ENCODE results near the gene PSENEN.

The PSENEN gene

DNA sequence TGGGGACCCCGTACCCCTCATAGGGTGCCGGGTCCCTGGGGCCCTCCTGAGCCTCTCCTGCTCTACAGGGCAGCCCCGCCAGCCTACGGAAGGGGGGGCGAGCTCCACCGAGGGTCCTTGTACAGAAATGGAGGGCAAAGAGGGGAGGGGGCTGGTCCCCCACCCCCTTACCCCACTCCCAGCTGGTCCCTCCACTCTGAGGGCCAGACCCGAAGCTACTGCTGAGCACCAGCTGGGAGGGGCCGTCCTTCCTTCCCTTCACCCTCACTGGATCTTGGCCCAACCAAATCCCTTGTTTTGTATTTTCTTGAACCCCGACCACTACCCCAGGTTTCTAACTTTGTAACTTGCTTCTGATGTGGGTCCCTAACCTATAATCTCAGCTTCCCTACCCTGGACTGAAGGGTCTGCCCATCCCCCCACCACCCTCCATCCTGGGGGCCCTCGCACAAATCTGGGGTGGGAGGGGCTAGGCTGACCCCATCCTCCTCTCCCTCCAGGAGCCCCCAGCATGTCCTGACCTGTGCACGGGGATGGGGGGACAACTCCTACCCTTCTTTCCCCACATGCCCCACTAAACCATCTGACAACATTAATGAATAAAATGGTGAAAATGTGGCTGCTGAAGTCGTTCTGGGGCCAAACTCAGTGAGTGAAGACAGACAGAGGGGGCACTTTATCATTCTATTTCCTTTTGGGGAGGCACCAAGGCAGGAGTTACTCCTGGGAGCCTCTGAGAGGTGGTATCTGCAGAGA lies 42.9 kb downstream of the PSENEN start:
- TF ChIP-seq, protein P1, sequence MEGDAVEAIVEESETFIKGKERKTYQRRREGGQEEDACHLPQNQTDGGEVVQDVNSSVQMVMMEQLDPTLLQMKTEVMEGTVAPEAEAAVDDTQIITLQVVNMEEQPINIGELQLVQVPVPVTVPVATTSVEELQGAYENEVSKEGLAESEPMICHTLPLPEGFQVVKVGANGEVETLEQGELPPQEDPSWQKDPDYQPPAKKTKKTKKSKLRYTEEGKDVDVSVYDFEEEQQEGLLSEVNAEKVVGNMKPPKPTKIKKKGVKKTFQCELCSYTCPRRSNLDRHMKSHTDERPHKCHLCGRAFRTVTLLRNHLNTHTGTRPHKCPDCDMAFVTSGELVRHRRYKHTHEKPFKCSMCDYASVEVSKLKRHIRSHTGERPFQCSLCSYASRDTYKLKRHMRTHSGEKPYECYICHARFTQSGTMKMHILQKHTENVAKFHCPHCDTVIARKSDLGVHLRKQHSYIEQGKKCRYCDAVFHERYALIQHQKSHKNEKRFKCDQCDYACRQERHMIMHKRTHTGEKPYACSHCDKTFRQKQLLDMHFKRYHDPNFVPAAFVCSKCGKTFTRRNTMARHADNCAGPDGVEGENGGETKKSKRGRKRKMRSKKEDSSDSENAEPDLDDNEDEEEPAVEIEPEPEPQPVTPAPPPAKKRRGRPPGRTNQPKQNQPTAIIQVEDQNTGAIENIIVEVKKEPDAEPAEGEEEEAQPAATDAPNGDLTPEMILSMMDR (IDR thresholded peaks at IDR 0.05; ENCODE audit: insufficient read depth, low read length, poor library complexity, severe bottlenecking), result no peak
- Histone ChIP-seq H3K27me3 (replicated peaks; ENCODE audit: control insufficient read depth, insufficient read depth, low read length) (no peaks in the 10 kb centered on the region), H3K4me3 (replicated peaks; ENCODE audit: low read depth, low read length) (no peak overlapping the region), H3K36me3 (ENCODE audit: control insufficient read depth, insufficient read depth, low read length) (no peaks in the 10 kb centered on the region)
- DNase-seq (ENCODE audit: extremely low read depth, insufficient read length), result no peak

DNA sequence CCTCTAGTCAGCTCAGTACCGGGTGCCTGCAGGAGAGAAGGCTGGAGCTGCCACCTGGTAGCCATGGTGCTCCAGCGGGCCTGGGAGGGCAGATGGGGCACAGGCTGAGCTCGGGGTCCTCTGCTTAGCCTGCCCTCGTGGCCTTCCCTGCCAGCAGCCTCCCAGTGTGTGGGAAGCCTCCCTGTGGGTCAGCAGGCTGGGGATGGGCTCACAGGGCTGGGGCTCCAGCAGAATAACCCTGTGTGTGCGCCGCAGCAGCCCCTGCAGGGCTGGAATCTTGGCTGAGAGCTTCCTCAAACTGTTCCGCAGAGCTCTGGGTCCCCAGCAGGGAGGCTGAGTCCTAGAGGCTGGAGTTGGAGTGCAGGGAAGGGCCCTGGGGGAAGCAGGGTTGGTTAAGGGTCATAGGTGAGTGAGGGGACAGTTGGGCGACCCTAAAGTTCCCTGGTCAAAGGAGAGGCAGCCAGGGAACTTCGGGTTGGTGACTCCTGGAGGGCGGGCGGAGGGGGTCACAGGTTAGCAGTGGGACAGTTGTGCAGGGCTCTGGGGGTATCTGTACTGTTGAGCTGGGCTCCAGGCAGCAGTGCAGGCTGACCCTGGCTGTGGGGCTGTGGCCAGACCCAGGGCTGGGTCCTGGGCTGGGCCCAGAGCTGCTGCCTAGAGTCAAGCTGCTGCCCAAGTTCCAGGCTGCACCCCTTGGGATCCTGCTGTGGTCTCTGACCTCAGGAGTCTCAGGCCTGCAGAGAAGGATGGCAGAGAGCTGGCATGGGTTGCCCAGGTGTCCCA lies 43.9 kb downstream of the PSENEN start:
- Histone ChIP-seq H3K4me3 (replicated peaks; ENCODE audit: low read depth, low read length) (no peak overlapping the region), H3K36me3 (ENCODE audit: control insufficient read depth, insufficient read depth, low read length) (no peaks in the 10 kb centered on the region), H3K27me3 (replicated peaks; ENCODE audit: control insufficient read depth, insufficient read depth, low read length) (no peaks in the 10 kb centered on the region)
- DNase-seq (ENCODE audit: extremely low read depth, insufficient read length), result no peak
- TF ChIP-seq, protein P1 (IDR thresholded peaks at IDR 0.05; ENCODE audit: insufficient read depth, low read length, poor library complexity, severe bottlenecking), result no peak

DNA sequence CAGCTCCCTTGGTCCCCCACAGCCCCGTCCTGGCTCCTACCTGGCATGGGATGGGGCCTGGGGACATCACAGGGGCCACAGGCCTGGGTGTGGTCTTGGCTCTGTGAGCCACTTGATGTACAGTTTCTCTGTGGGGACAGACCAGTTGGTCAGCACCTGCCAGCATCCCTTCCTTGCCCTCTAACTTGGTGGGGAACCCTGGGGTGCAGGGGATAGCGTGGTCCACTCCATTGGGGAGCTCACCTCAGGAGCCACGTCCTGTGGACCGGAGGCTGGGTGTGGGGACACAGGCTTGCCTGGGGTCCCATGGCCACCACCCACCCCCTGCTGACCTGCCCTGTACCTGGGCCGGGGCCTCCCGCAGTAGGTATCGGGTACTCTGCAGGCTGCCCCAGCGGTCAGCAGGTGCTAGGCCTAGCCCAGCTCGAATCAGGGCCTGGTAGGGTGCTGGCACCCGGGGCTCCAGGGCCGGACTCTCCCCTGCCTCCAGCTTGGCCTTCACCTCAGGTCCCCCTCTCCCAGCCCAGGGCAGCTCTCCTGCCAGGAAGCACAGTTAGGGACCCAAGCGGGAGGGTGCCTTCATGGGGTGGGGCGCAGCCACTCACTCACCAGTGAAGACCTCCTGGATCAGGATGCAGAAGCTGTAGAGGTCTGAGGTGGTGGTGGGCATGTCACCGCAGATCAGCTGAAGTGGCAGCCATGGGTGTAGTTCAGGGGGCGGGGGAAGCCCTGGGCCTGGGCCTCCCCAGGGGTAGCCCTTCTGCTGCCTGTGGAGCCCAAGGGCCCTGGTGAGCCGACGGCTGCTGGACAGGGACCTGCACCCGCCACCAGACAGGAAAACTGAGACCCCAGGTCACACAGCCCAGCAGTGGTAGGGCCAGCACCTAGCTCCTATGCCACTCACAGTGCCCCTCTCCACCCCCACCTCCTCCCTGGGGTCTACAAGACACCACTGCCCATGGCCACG lies 44.8 kb downstream of the PSENEN start:
- DNase-seq (ENCODE audit: extremely low read depth, insufficient read length), result no peak
- Histone ChIP-seq H3K27me3 (replicated peaks; ENCODE audit: control insufficient read depth, insufficient read depth, low read length) (no peaks in the 10 kb centered on the region), H3K4me3 (replicated peaks; ENCODE audit: low read depth, low read length) (no peak overlapping the region), H3K36me3 (ENCODE audit: control insufficient read depth, insufficient read depth, low read length) (no peaks in the 10 kb centered on the region)
- TF ChIP-seq, protein P1 (IDR thresholded peaks at IDR 0.05; ENCODE audit: insufficient read depth, low read length, poor library complexity, severe bottlenecking), result no peak

DNA sequence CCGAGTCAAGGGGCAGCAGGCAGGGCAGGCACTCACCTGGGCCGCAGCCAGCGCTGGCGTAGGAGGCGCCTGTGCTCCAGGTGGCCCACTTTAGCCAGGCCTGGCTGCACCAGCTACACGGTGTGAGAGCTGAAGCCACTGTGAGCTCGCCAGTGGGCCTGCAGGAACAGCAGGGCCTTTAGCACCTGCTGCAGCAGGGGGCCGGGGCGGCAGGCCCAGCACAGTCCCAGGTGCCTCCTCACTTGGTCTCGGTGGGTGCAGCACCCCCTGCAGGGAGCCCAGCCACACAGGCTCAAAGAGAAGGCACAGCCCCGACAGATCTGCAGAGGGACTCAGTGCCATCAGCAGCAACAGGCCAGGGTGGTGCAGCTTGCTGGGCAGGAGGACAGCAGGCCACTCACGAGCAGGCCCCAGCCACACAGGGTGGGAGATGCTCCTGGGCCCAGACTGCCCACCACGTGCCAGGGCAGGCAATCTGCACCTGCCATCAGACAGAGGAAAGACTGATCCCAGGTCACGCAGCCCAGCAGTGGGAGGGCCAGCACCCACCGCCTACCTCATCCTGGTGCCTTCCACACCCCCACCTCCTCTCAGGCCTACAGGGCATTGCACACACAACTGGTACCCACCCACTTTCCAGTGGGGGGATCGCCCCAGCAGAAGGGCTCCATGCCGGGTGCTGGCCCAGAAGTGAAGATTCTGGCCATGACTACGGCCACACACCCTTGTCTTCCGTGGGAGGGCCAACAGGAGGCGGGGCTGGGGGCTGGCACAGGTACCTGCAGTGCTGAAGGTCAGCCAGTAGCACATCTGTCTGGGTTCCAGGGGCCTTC lies 45.7 kb downstream of the PSENEN start:
- no peaks in the 10 kb centered on the region for H3K36me3 ChIP-seq (ENCODE audit: control insufficient read depth, insufficient read depth, low read length)
- no peaks in the 10 kb centered on the region for H3K27me3 ChIP-seq (replicated peaks; ENCODE audit: control insufficient read depth, insufficient read depth, low read length)
- TF ChIP-seq, protein P1 (IDR thresholded peaks at IDR 0.05; ENCODE audit: insufficient read depth, low read length, poor library complexity, severe bottlenecking), result peak; percentile 42
- no peak overlapping the region for H3K4me3 ChIP-seq (replicated peaks; ENCODE audit: low read depth, low read length)
- no peak for DNase-seq (ENCODE audit: extremely low read depth, insufficient read length)

DNA sequence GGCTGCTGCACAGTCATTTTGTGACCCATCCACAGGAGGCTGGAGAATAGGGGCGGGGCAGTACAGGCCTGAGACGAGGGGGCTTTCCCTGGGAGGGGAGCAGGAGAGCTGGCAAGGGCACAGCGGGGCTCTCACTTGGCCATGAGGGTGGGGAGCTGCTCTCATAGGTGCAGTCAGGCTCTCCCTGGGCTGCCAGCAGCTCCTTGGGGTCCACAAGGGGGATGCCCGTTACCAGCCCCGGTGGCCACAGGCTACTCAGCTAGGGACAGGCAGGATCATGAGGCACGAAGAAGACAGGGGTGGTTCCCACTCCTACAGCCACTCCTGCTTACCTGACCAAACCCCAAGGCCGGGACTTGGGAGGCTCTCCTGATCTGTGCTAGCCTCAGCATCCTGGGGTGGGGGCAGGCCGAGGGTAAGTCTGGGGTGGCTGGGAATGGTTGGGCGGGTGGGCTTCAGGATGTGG lies 46.4 kb downstream of the PSENEN start:
- no peak overlapping the region for H3K4me3 ChIP-seq (replicated peaks; ENCODE audit: low read depth, low read length)
- no peak for DNase-seq (ENCODE audit: extremely low read depth, insufficient read length)
- no peaks in the 10 kb centered on the region for H3K27me3 ChIP-seq (replicated peaks; ENCODE audit: control insufficient read depth, insufficient read depth, low read length)
- no peaks in the 10 kb centered on the region for H3K36me3 ChIP-seq (ENCODE audit: control insufficient read depth, insufficient read depth, low read length)
- TF ChIP-seq, protein P1 (IDR thresholded peaks at IDR 0.05; ENCODE audit: insufficient read depth, low read length, poor library complexity, severe bottlenecking), result no peak
